ENCODE results near the gene PPP1CA.

- no peak for TF ChIP-seq CTCF (IDR thresholded peaks at IDR 0.05)
- TF ChIP-seq POLR2A (IDR thresholded peaks at IDR 0.05) = no peak
Measured at GRCh38 chr11:67370351-67371076, 31.1 kb downstream of the PPP1CA start.
